Measurements from ENCODE around the gene HIF1A. TPM values are rescaled to one million over a fixed set of nuclear protein-coding genes. Genes with fewer than 3 reads are reported as not detected.

The HIF1A gene
- total and polyA plus RNA-seq, 2 of the 13 experiments (the other 11 are each of a cell fraction or from before 2014, with no cell fraction given) = 41.0 to 126 TPM

DNA sequence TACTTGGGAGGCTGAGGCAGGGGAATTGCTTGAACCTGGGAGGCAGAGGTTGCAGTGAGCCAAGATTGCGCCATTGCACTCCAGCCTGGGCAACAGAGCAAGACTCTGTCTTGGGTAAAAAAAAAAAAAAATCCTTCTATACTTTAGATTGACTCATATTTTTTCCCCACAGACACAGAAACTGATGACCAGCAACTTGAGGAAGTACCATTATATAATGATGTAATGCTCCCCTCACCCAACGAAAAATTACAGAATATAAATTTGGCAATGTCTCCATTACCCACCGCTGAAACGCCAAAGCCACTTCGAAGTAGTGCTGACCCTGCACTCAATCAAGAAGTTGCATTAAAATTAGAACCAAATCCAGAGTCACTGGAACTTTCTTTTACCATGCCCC, 42.6 kb downstream of the HIF1A start:
- DNase-seq (ENCODE audit: low spot score) (no peak), FAIRE-seq (no peak), ATAC-seq (no peak)
- no peaks in the 10 kb centered on the region for H4K20me1 ChIP-seq (ENCODE audit: insufficient read depth, low read length)
- peaks cover 18 to 81% of the 10 kb centered on the region in 2 experiments for H3K36me3 ChIP-seq (replicated peaks in 1 of 2; ENCODE audit: control insufficient read depth in 1 of 2, insufficient read depth in 2 of 2, low read length in 2 of 2)
- CTCF ChIA-PET (ENCODE audit: low intra/inter-chr PET ratio, low total read pairs) = no interaction called here
- no peaks in the 10 kb centered on the region for H3K27me3 ChIP-seq (ENCODE audit: control insufficient read depth in 1 of 2, insufficient read depth in 2 of 2, low read length in 2 of 2)
- H3K4me3 ChIP-seq (replicated peaks in 1 of 3; ENCODE audit: insufficient read depth in 1 of 3, low read depth in 2 of 3, low read length in 3 of 3) = no peak overlapping the region
- H3K9me3 ChIP-seq (ENCODE audit: low read length) = no peaks in the 10 kb centered on the region
- BruUV-seq (replicated peaks) = no TSS peak
- intact Hi-C loops (cut with micrococcal nuclease; ENCODE audit: unreplicated experiment) (loop anchor here (1.0 kb wide), 1 partner anchor 24 kb away; the partner anchor contains the start of gene SNAPC1), in situ Hi-C loops (cut with HindIII; ENCODE audit: extremely low pct_ligation_motif_present, low pct_unique_long_range_greater_than_20kb) (no loop called here)
- no peaks in the 10 kb centered on the region for H3K79me2 ChIP-seq (ENCODE audit: insufficient read depth, low read length)
- no peak overlapping the region for H3K27ac ChIP-seq (ENCODE audit: extremely low read length, insufficient read depth, low read length)
- POLR2A ChIA-PET = interaction anchor here (0.9 kb wide), 1 partner anchor 25 kb away, joined by 5 read pairs; the partner anchor contains the start of gene SNAPC1
- WGBS (ENCODE audit: low lambda C conversion rate) = 97% methylated on average over 5 of the region's 5 CpGs
- no peak overlapping the region for H2AFZ ChIP-seq (ENCODE audit: low read length)
- TF ChIP-seq ZNF121 (CRISPR knock-in tag; IDR thresholded peaks at IDR 0.05) (peak; percentile 31; the same call in 1 of the 2 replicates), ATF7 (IDR thresholded peaks at IDR 0.05) (peak; percentile 47), ATF7 (CRISPR knock-in tag; IDR thresholded peaks at IDR 0.05) (no peak), RFX3 (CRISPR knock-in tag; IDR thresholded peaks at IDR 0.05) (no peak), SAFB2 (CRISPR knock-in tag; IDR thresholded peaks at IDR 0.05; ENCODE audit: borderline replicate concordance, low read depth) (no peak), KMT2A (CRISPR knock-in tag; IDR thresholded peaks at IDR 0.05) (no peak), HOXA7 (CRISPR knock-in tag; IDR thresholded peaks at IDR 0.05) (no peak), RBM22 (optimal IDR thresholded peaks at IDR 0.05; ENCODE audit: low read length) (peak; percentile 56)
- TF ChIP-seq, protein P1, sequence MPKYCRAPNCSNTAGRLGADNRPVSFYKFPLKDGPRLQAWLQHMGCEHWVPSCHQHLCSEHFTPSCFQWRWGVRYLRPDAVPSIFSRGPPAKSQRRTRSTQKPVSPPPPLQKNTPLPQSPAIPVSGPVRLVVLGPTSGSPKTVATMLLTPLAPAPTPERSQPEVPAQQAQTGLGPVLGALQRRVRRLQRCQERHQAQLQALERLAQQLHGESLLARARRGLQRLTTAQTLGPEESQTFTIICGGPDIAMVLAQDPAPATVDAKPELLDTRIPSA (CRISPR knock-in tag; IDR thresholded peaks at IDR 0.05; ENCODE audit: borderline replicate concordance) = no peak
- TF ChIP-seq, protein P2, sequence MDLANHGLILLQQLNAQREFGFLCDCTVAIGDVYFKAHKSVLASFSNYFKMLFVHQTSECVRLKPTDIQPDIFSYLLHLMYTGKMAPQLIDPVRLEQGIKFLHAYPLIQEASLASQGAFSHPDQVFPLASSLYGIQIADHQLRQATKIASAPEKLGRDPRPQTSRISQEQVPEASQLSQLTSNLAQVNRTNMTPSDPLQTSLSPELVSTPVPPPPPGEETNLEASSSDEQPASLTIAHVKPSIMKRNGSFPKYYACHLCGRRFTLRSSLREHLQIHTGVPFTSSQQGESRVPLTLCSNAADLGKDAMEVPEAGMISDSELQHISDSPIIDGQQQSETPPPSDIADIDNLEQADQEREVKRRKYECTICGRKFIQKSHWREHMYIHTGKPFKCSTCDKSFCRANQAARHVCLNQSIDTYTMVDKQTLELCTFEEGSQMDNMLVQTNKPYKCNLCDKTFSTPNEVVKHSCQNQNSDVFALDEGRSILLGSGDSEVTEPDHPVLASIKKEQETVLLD (CRISPR knock-in tag; IDR thresholded peaks at IDR 0.05; ENCODE audit: low read depth) = no peak
- H3K4me1 ChIP-seq (ENCODE audit: insufficient read depth, low read length) = no peaks in the 10 kb centered on the region
- H3K9ac ChIP-seq (ENCODE audit: insufficient read depth, low read depth, low read length) = no peak overlapping the region
- no peak overlapping the region for H3K4me2 ChIP-seq (ENCODE audit: low read depth, low read length)

Data from HepG2 (cell line).